Natural killer cell (primary cell): ENCODE results near the gene RBL2. TPM values are rescaled to one million over a fixed set of nuclear protein-coding genes. Genes with fewer than 3 reads are reported as not detected.

Experiments
- ATAC-seq, 3 donors: fragments of 150-1000 bp in 2 of 3; fragments of 200-7000 bp in 1 of 3; cut with Tn5 transposase; 1 replicate in 1 of 3; 2 replicates in 2 of 3; pipeline ENCODE4 v1.10.0; 2021; ENCODE audit warnings: mild to moderate bottlenecking in 2 of 3, moderate library complexity in 2 of 3
- DNase-seq, 2 donors: peaks; one replicate each; pipeline versions ENCODE4 v3.0.0 to v3.0.0-alpha.2; 2013 to 2021; ENCODE audit warnings: mixed read lengths in 1 of 2
- H3K27ac ChIP-seq: one replicate; pipeline ENCODE4 v1.5.1; 2013; ENCODE audit warnings: mild to moderate bottlenecking, low read length
- H3K27me3 ChIP-seq: one replicate; pipeline ENCODE4 v1.6.1; 2013; ENCODE audit warnings: low read length; ENCODE audit not compliant: control insufficient read depth, insufficient read depth
- H3K36me3 ChIP-seq: one replicate; pipeline ENCODE4 v1.6.1; 2013; ENCODE audit warnings: low read length; ENCODE audit not compliant: control insufficient read depth, insufficient read depth
- H3K4me1 ChIP-seq: one replicate; pipeline ENCODE4 v1.6.1; 2013; ENCODE audit warnings: low read length; ENCODE audit not compliant: control insufficient read depth, insufficient read depth
- H3K4me3 ChIP-seq: one replicate; pipeline ENCODE4 v1.5.1; 2013; ENCODE audit warnings: low read length
- H3K9me3 ChIP-seq: one replicate; pipeline ENCODE4 v1.6.1; 2013; ENCODE audit warnings: low read length; ENCODE audit not compliant: control insufficient read depth, insufficient read depth
- H3K27ac Mint-ChIP-seq, 2 donors: one replicate each; pipeline ENCODE4 v1.8.0; 2022; ENCODE audit warnings: mild to moderate bottlenecking in 2 of 2, mixed read lengths in 2 of 2, moderate library complexity in 1 of 2
- H3K27me3 Mint-ChIP-seq, 2 donors: one replicate each; pipeline ENCODE4 v1.8.0; 2022; ENCODE audit warnings: low read depth in 2 of 2, mixed read lengths in 2 of 2
- H3K36me3 Mint-ChIP-seq: one replicate; pipeline ENCODE4 v1.8.0; 2022; ENCODE audit warnings: mixed read lengths
- H3K4me1 Mint-ChIP-seq, 2 donors: one replicate each; pipeline ENCODE4 v1.8.0; 2022; ENCODE audit warnings: mixed read lengths in 2 of 2
- H3K4me3 Mint-ChIP-seq: one replicate; pipeline ENCODE4 v1.8.0; 2022; ENCODE audit warnings: mild to moderate bottlenecking, moderate library complexity, mixed read lengths
- H3K9me3 Mint-ChIP-seq, 2 donors: one replicate each; pipeline ENCODE4 v1.8.0; 2022; ENCODE audit warnings: mixed read lengths in 2 of 2
- CTCF ChIP-seq: fragments of 200-600 bp; IDR thresholded peaks from one replicate; pipeline ENCODE4 v1.8.0; 2022; ENCODE audit warnings: antibody characterized with exemption
- WGBS: methylation state at CpG from one replicate; pipeline ENCODE4 v1.1.7; 2013; ENCODE audit warnings: missing lambda C conversion rate; ENCODE audit not compliant: insufficient coverage; 5-methylcytosine and 5-hydroxymethylcytosine counted together
- intact Hi-C: fragments of 100-400 bp; cut with micrococcal nuclease; formaldehyde crosslinking; loops from one replicate; pipeline ENCODE4 v1.14.2; 2022
- total RNA-seq, 4 donors: library from RNA; stranded (reverse); fragments of 120-200 nt in 1 of 4; gene quantifications; one replicate each; pipeline versions ENCODE4 v1.2.3 to v1.2.4, GENCODE V29; 2013 to 2022

The RBL2 gene
- total RNA-seq, 3 donors from 2014 or later (not counting 1 experiment from before 2014, with no cell fraction given): 140 to 222 (median 175) TPM

GRCh38 chr16:53518550-53519416, 84.5 kb downstream of the RBL2 start:
- WGBS: 10% methylated on average over 19 of the region's 19 CpGs
- H3K4me1 ChIP-seq: peaks cover 57% of the 10 kb centered on the region
- Mint-ChIP-seq H3K9me3 (no peaks in the 10 kb centered on the region), H3K36me3 (no peaks in the 10 kb centered on the region), H3K4me1 (peaks cover 58 to 65% of the 10 kb centered on the region in 2 donors), H3K27ac (peak overlapping the region; percentile 88 to 93), H3K27me3 (peaks cover 10% of the 10 kb centered on the region in 2 donors), H3K4me3 (peak overlapping the region; percentile 84)
- intact Hi-C loops: loop anchor here (1.0 to 10.0 kb wide), 3 partner anchors 16 to 464 kb away; partner anchors contain the start of genes AKTIP, CHD9 and CHD9NB
- peak overlapping the region; percentile 79 for H3K27ac ChIP-seq
- H3K36me3 ChIP-seq: no peaks in the 10 kb centered on the region
- ATAC-seq (peak; percentile 84 to 95 (median 91)), DNase-seq (peak; percentile 73 to 90)
- TF ChIP-seq CTCF: no peak
- H3K4me3 ChIP-seq: peak overlapping the region; percentile 17
- H3K9me3 ChIP-seq: no peaks in the 10 kb centered on the region
- H3K27me3 ChIP-seq: no peaks in the 10 kb centered on the region

GRCh38 chr16:53519417-53520091, 85.3 kb downstream of the RBL2 start:
- Mint-ChIP-seq H3K36me3 (no peaks in the 10 kb centered on the region), H3K27ac (peak overlapping the region; percentile 88 to 93), H3K27me3 (peaks cover 13 to 14% of the 10 kb centered on the region in 2 donors), H3K9me3 (no peaks in the 10 kb centered on the region), H3K4me1 (peaks cover 50 to 60% of the 10 kb centered on the region in 2 donors), H3K4me3 (peak overlapping the region; percentile 84)
- DNase-seq: peak in 1 of 2 donors; percentile 61
- H3K9me3 ChIP-seq: no peaks in the 10 kb centered on the region
- no peak for TF ChIP-seq CTCF
- ATAC-seq: peak; percentile 38 to 64 (median 50)
- H3K36me3 ChIP-seq: no peaks in the 10 kb centered on the region
- peaks cover 57% of the 10 kb centered on the region for H3K4me1 ChIP-seq
- peak overlapping the region; percentile 79 for H3K27ac ChIP-seq
- intact Hi-C loops: loop anchor here (2.0 to 10.0 kb wide), 2 partner anchors 17 to 465 kb away; partner anchors contain the start of genes AKTIP, CHD9 and CHD9NB
- peak overlapping the region; percentile 17 for H3K4me3 ChIP-seq
- 44% methylated on average over 8 of the region's 8 CpGs for whole genome bisulfite sequencing
- no peaks in the 10 kb centered on the region for H3K27me3 ChIP-seq

GRCh38 chr16:53523126-53523804, 89.0 kb downstream of the RBL2 start:
- H3K4me3 Mint-ChIP-seq: no peak overlapping the region
- no peaks in the 10 kb centered on the region for H3K9me3 ChIP-seq
- H3K27me3 ChIP-seq: no peaks in the 10 kb centered on the region
- peaks cover 20 to 34% of the 10 kb centered on the region in 2 donors for H3K4me1 Mint-ChIP-seq
- no peaks in the 10 kb centered on the region for H3K36me3 Mint-ChIP-seq
- 96% methylated on average over 21 of the region's 21 CpGs for WGBS
- no peaks in the 10 kb centered on the region for H3K9me3 Mint-ChIP-seq
- ATAC-seq (no peak), DNase-seq (no peak)
- H3K4me3 ChIP-seq: no peak overlapping the region
- no peaks in the 10 kb centered on the region for H3K36me3 ChIP-seq
- H3K27me3 Mint-ChIP-seq: peaks cover 11 to 14% of the 10 kb centered on the region in 2 donors
- no peak overlapping the region for H3K27ac ChIP-seq
- peaks cover 24% of the 10 kb centered on the region for H3K4me1 ChIP-seq
- peak overlapping the region in 1 of 2 donors; percentile 69 for H3K27ac Mint-ChIP-seq
- no peak for TF ChIP-seq CTCF
- intact Hi-C loops: no loop called here
